Heart left ventricle (tissue), 16 donors: Measurements from ENCODE around the gene MGMT. TPM values are rescaled to one million over a fixed set of nuclear protein-coding genes. Genes with fewer than 3 reads are reported as not detected.

ENCODE experiments used
- ATAC-seq, 4 donors: fragments of 200-7000 bp; cut with Tn5 transposase; one replicate each; pipeline ENCODE4 v1.9.1; 2020 to 2022; ENCODE audit warnings: moderate library complexity in 4 of 4, mild to moderate bottlenecking in 3 of 4, moderate number of reproducible peaks in 1 of 4
- DNase-seq, 5 donors: peaks; one replicate each; pipeline ENCODE4 v3.0.0-alpha.2; 2020
- H3K27ac ChIP-seq, 12 donors: fragments of 200-600 bp; sonication (generic) in 4 of 12; one replicate each; pipeline versions ENCODE4 v1.5.0 to v1.8.0; 2016 to 2022; ENCODE audit warnings: mild to moderate bottlenecking in 2 of 12
- H3K27me3 ChIP-seq, 9 donors: fragments of 200-600 bp; sonication (generic) in 2 of 9; one replicate each; pipeline versions ENCODE4 v1.5.1 to v1.8.0; 2016 to 2022; ENCODE audit warnings: mild to moderate bottlenecking in 3 of 9
- H3K36me3 ChIP-seq, 9 donors: fragments of 200-600 bp; sonication (generic) in 2 of 9; one replicate each; pipeline versions ENCODE4 v1.5.0 to v1.8.0; 2018 to 2022; ENCODE audit warnings: mild to moderate bottlenecking in 2 of 9
- H3K4me1 ChIP-seq, 12 donors: fragments of 200-600 bp; sonication (generic) in 4 of 12; one replicate each; pipeline versions ENCODE4 v1.5.0 to v1.8.0; 2016 to 2022; ENCODE audit warnings: mild to moderate bottlenecking in 3 of 12
- H3K4me3 ChIP-seq, 12 donors: fragments of 200-600 bp; sonication (generic) in 4 of 12; one replicate each; pipeline versions ENCODE4 v1.5.0 to v1.8.0; 2017 to 2022; ENCODE audit warnings: mild to moderate bottlenecking in 9 of 12, moderate library complexity in 4 of 12
- H3K9me3 ChIP-seq, 12 donors: fragments of 200-600 bp; sonication (generic) in 4 of 12; one replicate each; pipeline versions ENCODE4 v1.5.0 to v1.8.0; 2016 to 2022; ENCODE audit warnings: mild to moderate bottlenecking in 1 of 12
- POLR2A ChIP-seq, 2 donors: fragments of 450-650 bp; IDR thresholded peaks; one replicate each; pipeline ENCODE4 v1.6.1; 2017; ENCODE audit warnings: antibody characterized with exemption in 2 of 2, mild to moderate bottlenecking in 2 of 2, moderate library complexity in 2 of 2
- WGBS, 4 donors: extraction: QIAGEN DNeasy Blood & Tissue Kit in 2 of 4; methylation state at CpG; one replicate each; pipeline versions ENCODE4 v1.1.5 to v1.1.7; 2013 to 2018; 5-methylcytosine and 5-hydroxymethylcytosine counted together
- intact Hi-C, 10 donors: fragments of 100-400 bp; cut with DNase I; formaldehyde crosslinking; loops; one replicate each; pipeline versions ENCODE4 v1.11.1 to v1.14.2; 2022
- polyA plus RNA-seq, 2 donors: library from polyadenylated mRNA; stranded (reverse); fragments of 200-250 nt; gene quantifications; one replicate each; pipeline ENCODE4 v1.2.3, GENCODE V29; 2013
- total RNA-seq, 9 donors: library from RNA; depleted of rRNA in 2 of 9; stranded (reverse); fragments of >200 nt in 2 of 9; fragmentation: NEBNext Ultra II Directional in 3 of 9; extraction: Animal tissue kit (Norgen Biotek cat#: 25700) in 3 of 9; gene quantifications; one replicate each; pipeline versions ENCODE4 v1.1.0 to v1.2.4, GENCODE V29; 2016 to 2023
- TF ChIP-seq, protein P1 (sequence below), 12 donors: fragments of 200-600 bp; sonication (generic) in 4 of 12; IDR thresholded peaks; one replicate each; pipeline versions ENCODE4 v1.5.0 to v1.8.0; 2018 to 2022; ENCODE audit warnings: antibody characterized with exemption in 12 of 12, mild to moderate bottlenecking in 5 of 12
- donor health status: ischemic (EF 13 %, LVEDD 7.1; RV severe dilation, severe dysfunction).
- donor health status: healthy with polysubstance abuse.
- donor health status: DM: no; HTN: yes; CAD: no.
- donor health status: DM: no; HTN: no; CAD: no.
- donor health status: ischemic (EF 25% LVEDD 6.9; RV normal size, moderate dysfunction).
- donor health status: ischemic (EF 25% LVEDD 5.7; RV mildly dilated, moderate dysfunction).
- donor health status: healthy.
- donor health status: DM: yes; HTN: yes; CAD: no.
- donor health status: ischemic (EF 35%, LVEDD 5.7; RV mildly dilated, moderate dysfunction).
- donor health status: nonischemic (EF 11% LVEDD 7.7; RV severe dilation, severe dysfunction).
- donor health status: DM: yes; HTN: yes; CAD: no.
- donor health status: PGD.
- donor health status: ischemic (EF 29% LVEDD 5.4; RV normal size, mild dysfunction).
- donor health status: nonischemic (EF 23%, LVEDD 6.1; RV moderate dilation, normal function).

MGMT gene
- total and polyA plus RNA-seq, 11 donors, result 6.2 to 25.3 (median 11.6) TPM

DNA sequence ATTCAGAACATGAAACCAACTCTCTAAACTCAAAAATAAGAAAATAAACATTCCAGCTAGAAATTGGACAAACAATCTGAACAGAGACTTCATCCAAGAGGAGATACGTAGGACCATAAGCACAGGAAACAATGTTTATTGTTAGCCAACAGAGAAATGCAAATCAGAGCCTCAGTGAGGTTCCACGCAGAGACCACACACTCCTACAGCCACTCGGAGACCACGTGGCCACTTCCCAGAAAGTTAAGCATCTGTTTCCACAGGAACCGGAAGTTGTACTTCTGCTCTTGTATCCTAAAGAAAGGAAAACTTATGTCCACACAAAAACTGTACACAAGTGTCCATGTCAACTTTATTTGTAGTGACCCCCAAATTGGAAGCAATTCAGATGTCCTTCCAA lies 214.8 kb downstream of the MGMT start:
- no peaks in the 10 kb centered on the region for H3K27me3 ChIP-seq
- TF ChIP-seq POLR2A (IDR thresholded peaks at IDR 0.05), result no peak
- TF ChIP-seq, protein P1, sequence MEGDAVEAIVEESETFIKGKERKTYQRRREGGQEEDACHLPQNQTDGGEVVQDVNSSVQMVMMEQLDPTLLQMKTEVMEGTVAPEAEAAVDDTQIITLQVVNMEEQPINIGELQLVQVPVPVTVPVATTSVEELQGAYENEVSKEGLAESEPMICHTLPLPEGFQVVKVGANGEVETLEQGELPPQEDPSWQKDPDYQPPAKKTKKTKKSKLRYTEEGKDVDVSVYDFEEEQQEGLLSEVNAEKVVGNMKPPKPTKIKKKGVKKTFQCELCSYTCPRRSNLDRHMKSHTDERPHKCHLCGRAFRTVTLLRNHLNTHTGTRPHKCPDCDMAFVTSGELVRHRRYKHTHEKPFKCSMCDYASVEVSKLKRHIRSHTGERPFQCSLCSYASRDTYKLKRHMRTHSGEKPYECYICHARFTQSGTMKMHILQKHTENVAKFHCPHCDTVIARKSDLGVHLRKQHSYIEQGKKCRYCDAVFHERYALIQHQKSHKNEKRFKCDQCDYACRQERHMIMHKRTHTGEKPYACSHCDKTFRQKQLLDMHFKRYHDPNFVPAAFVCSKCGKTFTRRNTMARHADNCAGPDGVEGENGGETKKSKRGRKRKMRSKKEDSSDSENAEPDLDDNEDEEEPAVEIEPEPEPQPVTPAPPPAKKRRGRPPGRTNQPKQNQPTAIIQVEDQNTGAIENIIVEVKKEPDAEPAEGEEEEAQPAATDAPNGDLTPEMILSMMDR (IDR thresholded peaks at IDR 0.05), result no peak
- WGBS, 4 donors, result 63 to 80% (median 65%) methylated on average over 5 of the region's 5 CpGs
- ATAC-seq (no peak), DNase-seq (no peak)
- H3K36me3 ChIP-seq, result no peaks in the 10 kb centered on the region
- no peak overlapping the region for H3K27ac ChIP-seq
- H3K4me1 ChIP-seq, result no peaks in the 10 kb centered on the region
- no peak overlapping the region for H3K4me3 ChIP-seq
- no peaks in the 10 kb centered on the region for H3K9me3 ChIP-seq
- intact Hi-C loops, result no loop called here

DNA sequence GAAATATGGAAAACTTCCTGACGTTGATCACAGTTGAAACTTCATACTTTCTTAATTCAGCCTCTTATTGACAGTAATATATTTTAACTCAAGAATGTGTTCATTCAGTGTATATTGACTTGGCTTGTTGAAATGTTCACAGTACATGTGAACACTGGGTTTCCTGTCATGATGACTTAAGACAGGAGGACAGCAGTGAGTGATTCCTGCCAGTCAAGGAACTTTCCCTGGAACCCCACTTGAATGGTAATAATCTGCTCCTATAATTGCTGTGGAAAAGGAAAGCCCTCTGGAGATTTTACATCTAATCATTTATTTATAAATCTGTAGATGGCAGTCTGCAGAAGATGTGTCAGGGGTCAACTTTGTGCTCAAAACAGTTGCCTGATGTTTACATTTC lies 216.5 kb downstream of the MGMT start:
- TF ChIP-seq, protein P1 (IDR thresholded peaks at IDR 0.05), result no peak
- no peak for TF ChIP-seq POLR2A (IDR thresholded peaks at IDR 0.05)
- Histone ChIP-seq H3K27me3 (no peaks in the 10 kb centered on the region), H3K27ac (no peak overlapping the region), H3K4me3 (no peak overlapping the region), H3K9me3 (no peaks in the 10 kb centered on the region), H3K4me1 (no peaks in the 10 kb centered on the region), H3K36me3 (no peaks in the 10 kb centered on the region)
- WGBS, 4 donors, result 92 to 97% (median 96%) methylated on average over 1 of the region's 1 CpG
- intact Hi-C loops, result no loop called here
- no peak for DNase-seq
- no peak for ATAC-seq

- no peaks in the 10 kb centered on the region for H3K9me3 ChIP-seq
- intact Hi-C loops, result no loop called here
- no peak for ATAC-seq
- no peaks in the 10 kb centered on the region for H3K36me3 ChIP-seq
- WGBS, 4 donors, result 93 to 95% (median 94%) methylated on average over 3 of the region's 3 CpGs
- TF ChIP-seq POLR2A (IDR thresholded peaks at IDR 0.05), result no peak
- TF ChIP-seq, protein P1 (IDR thresholded peaks at IDR 0.05), result no peak
- DNase-seq, result no peak
- H3K4me3 ChIP-seq, result no peak overlapping the region
- no peaks in the 10 kb centered on the region for H3K4me1 ChIP-seq
- no peak overlapping the region for H3K27ac ChIP-seq
- no peaks in the 10 kb centered on the region for H3K27me3 ChIP-seq
Observed at GRCh38 chr10:129683920-129684319, 216.9 kb downstream of the MGMT start.

DNA sequence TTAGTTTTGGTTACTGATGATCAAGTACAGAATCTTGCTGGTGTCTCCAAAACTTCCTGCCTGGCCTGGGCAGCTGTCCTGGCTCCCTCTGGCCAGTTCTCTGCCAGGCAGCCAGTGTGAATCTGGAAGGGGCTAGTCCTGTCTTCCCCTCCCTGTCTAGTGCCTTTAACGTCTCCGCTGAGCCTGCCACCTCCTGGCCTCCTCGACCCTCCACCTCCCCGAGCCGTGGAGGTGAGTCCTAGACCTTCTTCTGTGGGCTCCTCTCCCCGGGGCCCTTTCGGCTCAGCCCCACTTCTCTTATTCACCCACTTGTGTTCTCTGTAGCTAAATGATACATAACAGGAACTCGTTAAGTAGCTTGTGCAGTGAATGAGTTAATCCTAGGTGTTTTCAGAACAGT lies 218.2 kb downstream of the MGMT start:
- intact Hi-C loops, result loop anchor here in 1 of 10 donors (5.0 kb wide), 1 partner anchor 38 kb away; no protein-coding TSS in a partner anchor
- ATAC-seq (no peak), DNase-seq (no peak)
- Histone ChIP-seq H3K4me1 (peaks cover 0 to 4% (median 0%) of the 10 kb centered on the region in 12 donors), H3K27ac (no peak overlapping the region), H3K27me3 (no peaks in the 10 kb centered on the region), H3K4me3 (no peak overlapping the region), H3K9me3 (no peaks in the 10 kb centered on the region), H3K36me3 (no peaks in the 10 kb centered on the region)
- WGBS, 4 donors, result 85 to 95% (median 91%) methylated on average over 8 of the region's 8 CpGs
- TF ChIP-seq POLR2A (IDR thresholded peaks at IDR 0.05), result no peak
- TF ChIP-seq, protein P1 (IDR thresholded peaks at IDR 0.05), result no peak
